HepG2 (cell line): ENCODE data around the gene ASCC2. TPM values are rescaled to one million over a fixed set of nuclear protein-coding genes. Genes with fewer than 3 reads are reported as not detected.

ENCODE experiments used
- ARID2 ChIP-seq: sonication (generic); formaldehyde crosslinking; IDR thresholded peaks from 2 replicates; pipeline ENCODE4 v1.8.1; 2022; ENCODE audit warnings: mild to moderate bottlenecking, missing genetic modification reagents, borderline replicate concordance
- ARID3A ChIP-seq: IDR thresholded peaks from 2 replicates; pipeline ENCODE4 v1.6.1; 2012; ENCODE audit warnings: low read depth, low read length, improper control_type of control experiment
- ATF5 ChIP-seq: sonication (generic); formaldehyde crosslinking; IDR thresholded peaks from 2 replicates; pipeline ENCODE4 v1.4.0; 2020; ENCODE audit warnings: mild to moderate bottlenecking, low read depth, missing genetic modification reagents
- CBFB ChIP-seq: sonication (generic); formaldehyde crosslinking; IDR thresholded peaks from 2 replicates; pipeline ENCODE4 v1.4.0; 2020; ENCODE audit warnings: missing genetic modification reagents
- ETV6 ChIP-seq: sonication (generic); formaldehyde crosslinking; conservative IDR thresholded peaks from 2 replicates; pipeline ENCODE4 v1.4.0; 2020; ENCODE audit warnings: missing genetic modification reagents
- FOXA1 ChIP-seq, 2 experiments: fragments of 450-650 bp in 1 of 2; sonication (generic) in 1 of 2; formaldehyde crosslinking in 1 of 2; IDR thresholded peaks; 2 replicates each; pipeline versions ENCODE4 v1.4.0 to v1.6.1; 2016 to 2020; ENCODE audit warnings: missing genetic modification reagents in 1 of 2
- FUBP1 ChIP-seq: sonication (generic); formaldehyde crosslinking; IDR thresholded peaks from 2 replicates; pipeline ENCODE4 v1.5.1; 2020; ENCODE audit warnings: missing genetic modification reagents, mild to moderate bottlenecking, borderline replicate concordance
- HDAC1 ChIP-seq: sonication (generic); formaldehyde crosslinking; IDR thresholded peaks from 2 replicates; pipeline ENCODE4 v1.5.1; 2020; ENCODE audit warnings: mild to moderate bottlenecking, missing genetic modification reagents
- KAT8 ChIP-seq: IDR thresholded peaks from 2 replicates; pipeline ENCODE4 v1.6.1; 2016; ENCODE audit warnings: missing genetic modification reagents, missing compliant biosample characterization
- NFE2 ChIP-seq: sonication (generic); formaldehyde crosslinking; IDR thresholded peaks from 2 replicates; pipeline ENCODE4 v1.4.0; 2020; ENCODE audit warnings: missing genetic modification reagents
- PCBP2 ChIP-seq: fragments of 200-400 bp; formaldehyde crosslinking; optimal IDR thresholded peaks from 2 replicates; pipeline ENCODE3; 2018; ENCODE audit warnings: low read length, low read depth; ENCODE audit not compliant: poor library complexity, severe bottlenecking
- RXRA ChIP-seq: sonication (generic); formaldehyde crosslinking; IDR thresholded peaks from 2 replicates; pipeline ENCODE4 v1.5.1; 2020; ENCODE audit warnings: missing genetic modification reagents
- SAP130 ChIP-seq: IDR thresholded peaks from 2 replicates; pipeline ENCODE4 v1.6.1; 2016; ENCODE audit warnings: low read depth
- TRIM22 ChIP-seq: fragments of 450-650 bp; IDR thresholded peaks from 2 replicates; pipeline ENCODE4 v1.6.1; 2017
- ZBTB25 ChIP-seq: IDR thresholded peaks from 2 replicates; pipeline ENCODE4 v1.6.1; 2018; ENCODE audit warnings: missing genetic modification reagents
- ZBTB42 ChIP-seq: sonication (generic); formaldehyde crosslinking; IDR thresholded peaks from 2 replicates; pipeline ENCODE4 v1.5.0; 2020; ENCODE audit warnings: mild to moderate bottlenecking, missing genetic modification reagents
- ZEB1 ChIP-seq: IDR thresholded peaks from 2 replicates; pipeline ENCODE4 v1.6.1; 2012; ENCODE audit warnings: mild to moderate bottlenecking, low read depth, inconsistent platforms; ENCODE audit not compliant: insufficient replicate concordance
- ZHX1 ChIP-seq: sonication (generic); formaldehyde crosslinking; IDR thresholded peaks from 2 replicates; pipeline ENCODE4 v1.8.1; 2022; ENCODE audit warnings: low read depth, mild to moderate bottlenecking, missing genetic modification reagents
- ZNF205 ChIP-seq: IDR thresholded peaks from 2 replicates; pipeline ENCODE4 v1.6.1; 2018; ENCODE audit warnings: missing biosample characterization, missing genetic modification reagents
- ZNF33B ChIP-seq: sonication (generic); formaldehyde crosslinking; IDR thresholded peaks from 2 replicates; pipeline ENCODE4 v1.5.1; 2020; ENCODE audit warnings: mild to moderate bottlenecking, missing genetic modification reagents
- polyA plus RNA-seq, 8 experiments: library from polyadenylated mRNA; depleted of rRNA in 3 of 8; stranded (reverse) in 7 of 8; unstranded in 1 of 8; fragments of >200 nt; fragmentation: Illumina TruSeq in 4 of 8; extraction: Trizol in 4 of 8; gene quantifications; 2 replicates each; pipeline versions ENCODE4 v1.2.1 to v1.2.3, GENCODE V29; 2011 to 2016; ENCODE audit warnings: low read depth in 4 of 8, missing spikeins in 1 of 8, mixed read lengths in 1 of 8; ENCODE audit not compliant: insufficient read depth in 1 of 8
- total RNA-seq, 5 experiments: library from RNA; depleted of rRNA; stranded (reverse); fragments of >200 nt; fragmentation: Illumina TruSeq; extraction: Trizol; gene quantifications; 2 replicates each; pipeline ENCODE4 v1.2.3, GENCODE V29; 2016; ENCODE audit warnings: low read depth in 1 of 5

Gene ASCC2
- total and polyA plus RNA-seq, 2 of the 13 experiments (the other 11 are each of a cell fraction or from before 2014, with no cell fraction given): 26.2 to 26.3 TPM

- TF ChIP-seq TRIM22 (no peak), ZBTB25 (CRISPR knock-in tag) (no peak), ZHX1 (CRISPR knock-in tag) (no peak), RXRA (no peak), SAP130 (CRISPR knock-in tag) (peak; percentile 85), PCBP2 (no peak), FOXA1 (IDR thresholded peaks at IDR 0.05) (no peak), FOXA1 (CRISPR knock-in tag; IDR thresholded peaks at IDR 0.05) (peak; percentile 56; the same call in 1 of the 2 replicates), ZNF33B (CRISPR knock-in tag) (no peak), NFE2 (CRISPR knock-in tag) (no peak), ARID3A (no peak), FUBP1 (no peak), ZEB1 (peak; percentile 27), ZNF205 (CRISPR knock-in tag) (no peak), ARID2 (CRISPR knock-in tag) (no peak), ETV6 (CRISPR knock-in tag) (no peak), CBFB (CRISPR knock-in tag) (0 out of 2 replicates have a peak, but pooled peaks have one; percentile 47), ZBTB42 (CRISPR knock-in tag) (no peak), ATF5 (CRISPR knock-in tag) (no peak), KAT8 (CRISPR knock-in tag) (no peak), HDAC1 (CRISPR knock-in tag) (no peak)
Measured at GRCh38 chr22:29782061-29782845, 55.8 kb downstream of the ASCC2 start (continued).
